Measurements from ENCODE around the gene HTT.

Gene HTT

DNA sequence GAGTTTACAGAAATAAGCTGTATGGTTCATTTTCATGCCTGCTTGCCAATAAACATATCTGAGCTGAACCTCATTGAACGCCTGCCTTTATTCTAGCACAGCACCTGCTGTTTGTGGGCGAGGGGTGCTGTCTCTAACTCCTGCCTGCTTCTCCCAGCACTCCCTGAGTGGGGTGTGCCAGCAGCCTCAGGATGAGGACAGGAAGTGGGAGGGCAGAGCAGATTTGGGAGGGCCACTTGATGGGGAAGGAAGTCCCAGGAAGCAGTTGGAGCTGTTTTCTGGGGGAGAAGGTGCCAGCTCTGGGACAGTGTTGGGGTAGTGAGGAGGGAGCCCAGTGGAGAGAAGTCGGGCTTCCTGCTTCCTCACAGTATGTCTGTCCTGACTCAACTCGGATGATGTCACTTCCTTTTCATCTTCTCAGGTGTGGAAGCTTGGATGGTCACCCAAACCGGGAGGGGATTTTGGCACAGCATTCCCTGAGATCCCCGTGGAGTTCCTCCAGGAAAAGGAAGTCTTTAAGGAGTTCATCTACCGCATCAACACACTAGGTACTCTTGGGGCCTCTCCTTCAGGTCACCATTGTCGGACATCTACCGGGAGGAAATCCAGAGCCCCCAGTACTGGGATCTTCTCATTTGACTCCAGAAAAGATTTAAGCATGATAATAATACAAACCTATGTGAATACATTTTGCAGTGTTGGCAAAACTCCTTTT, 145.4 kb downstream of the HTT start:
- DNase-seq (ENCODE audit: low spot score), result no peak

DNA sequence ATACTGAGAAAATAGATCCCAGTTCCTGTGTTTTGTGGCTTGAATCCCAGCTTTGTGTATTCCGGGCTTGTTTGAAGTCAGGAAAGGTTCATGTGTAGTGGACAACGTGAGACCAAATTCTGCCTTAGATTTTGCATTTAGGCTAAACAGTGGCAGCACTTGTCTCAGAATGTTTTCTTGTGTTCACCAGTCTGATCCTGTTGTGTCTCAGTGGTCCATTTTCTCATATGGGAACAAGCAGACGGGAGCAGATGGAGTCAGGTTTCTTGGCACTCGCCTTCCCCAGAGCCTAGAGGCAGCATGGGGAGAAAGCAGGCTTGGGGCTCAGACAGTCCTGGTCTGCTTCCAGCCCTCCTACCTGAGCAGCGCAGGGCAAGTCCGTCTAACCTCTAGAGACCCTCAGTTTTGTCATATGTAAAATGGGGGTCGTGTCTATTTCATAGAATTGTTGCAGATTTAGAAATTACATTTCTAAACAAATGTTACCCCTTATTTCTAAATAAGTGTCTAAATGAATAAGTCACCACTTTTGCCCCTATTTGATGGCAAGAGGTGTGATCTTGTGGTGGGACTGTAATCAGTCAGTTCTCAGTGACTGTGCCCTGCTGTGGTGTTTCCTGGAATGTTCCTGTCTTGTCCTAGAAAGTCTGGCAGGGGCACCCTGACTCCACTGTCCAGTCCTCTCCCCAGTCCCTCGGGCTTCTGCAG, 146.1 kb downstream of the HTT start:
- no peak for DNase-seq (ENCODE audit: low spot score)

- DNase-seq (ENCODE audit: low spot score), result no peak
Measured at GRCh38 chr4:3221184-3221494, 146.7 kb downstream of the HTT start.

- DNase-seq (ENCODE audit: low spot score), result no peak
Measured at GRCh38 chr4:3221996-3222395, 147.5 kb downstream of the HTT start.

DNA sequence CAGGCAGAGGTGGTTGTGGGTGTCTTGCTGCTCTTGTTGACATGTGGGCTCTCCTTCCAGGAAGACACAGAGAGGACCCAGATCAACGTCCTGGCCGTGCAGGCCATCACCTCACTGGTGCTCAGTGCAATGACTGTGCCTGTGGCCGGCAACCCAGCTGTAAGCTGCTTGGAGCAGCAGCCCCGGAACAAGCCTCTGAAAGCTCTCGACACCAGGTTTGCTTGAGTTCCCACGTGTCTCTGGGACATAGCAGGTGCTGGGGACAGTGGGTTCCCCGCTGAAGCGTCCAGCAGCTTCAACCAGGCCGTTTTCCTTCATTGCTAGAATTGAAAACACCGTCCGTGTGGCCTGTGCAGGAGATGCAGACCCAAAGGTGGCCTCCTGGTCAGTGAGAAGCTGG, 148.9 kb downstream of the HTT start:
- no peak for DNase-seq (ENCODE audit: low spot score)

GRCh38 chr4:3223956-3224748, 149.7 kb downstream of the HTT start:
- no peak for DNase-seq (ENCODE audit: low spot score)

GRCh38 chr4:3225071-3225850, 150.8 kb downstream of the HTT start:
- no peak for DNase-seq (ENCODE audit: low spot score)

DNA sequence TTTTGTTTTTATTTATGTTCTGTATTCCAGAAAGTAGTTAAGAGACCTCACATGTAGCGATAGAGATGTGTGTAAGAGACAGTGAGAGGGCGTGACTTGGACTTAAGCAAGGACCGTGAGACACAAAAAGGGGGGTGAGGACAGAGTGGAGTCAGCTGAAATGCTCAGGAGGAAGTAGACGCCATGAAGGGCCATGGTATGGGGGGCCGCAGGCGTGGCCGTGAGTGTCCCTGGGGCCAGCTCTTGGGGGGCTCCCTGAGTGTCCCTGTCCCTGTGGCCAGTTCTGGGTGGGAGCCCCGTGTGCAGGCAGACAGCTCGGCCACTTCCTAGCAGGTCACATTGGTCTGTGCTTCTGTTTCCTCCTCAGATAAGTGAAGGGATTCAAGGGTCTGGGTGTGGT, 151.5 kb downstream of the HTT start:
- DNase-seq (ENCODE audit: low spot score), result no peak

DNA sequence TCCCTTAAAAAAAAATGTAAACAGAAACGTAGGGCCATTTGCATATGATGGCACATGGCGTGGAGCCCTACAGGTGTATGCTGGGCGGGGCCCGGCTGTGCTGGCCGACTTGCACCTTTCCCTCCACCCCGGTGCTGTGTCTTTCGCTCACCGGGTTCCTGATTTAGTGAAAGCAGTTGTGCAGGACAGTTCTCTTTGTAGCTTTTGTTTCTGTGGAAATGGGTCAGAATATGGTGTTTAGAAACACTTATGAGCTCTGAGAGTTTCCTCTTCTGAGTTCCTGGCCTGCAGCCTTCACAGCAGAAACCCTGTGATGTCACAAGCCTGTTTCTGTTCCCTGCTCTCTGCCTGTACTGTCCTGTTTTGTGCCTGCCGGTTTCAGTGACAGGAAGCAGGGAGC, 152.0 kb downstream of the HTT start:
- no peak for DNase-seq (ENCODE audit: low spot score)

DNA sequence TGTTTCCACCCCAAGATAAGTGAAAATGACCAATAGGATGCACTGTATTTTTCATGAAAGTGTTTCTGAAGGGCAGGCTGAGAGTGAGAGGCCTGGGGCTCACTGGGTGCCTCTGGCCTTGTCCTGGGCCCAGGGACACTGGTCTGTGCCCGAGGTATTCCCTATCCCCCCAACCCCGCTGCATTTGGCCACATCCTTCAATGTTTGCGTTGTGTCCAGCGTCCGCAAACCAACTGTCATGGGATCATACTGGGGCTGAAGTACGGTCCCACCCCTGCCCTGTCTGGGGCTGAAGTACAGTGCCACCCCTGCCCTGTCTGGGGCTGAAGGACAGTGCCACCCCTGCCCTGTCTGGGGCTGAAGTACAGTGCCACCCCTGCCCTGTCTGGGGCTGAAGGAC, 152.5 kb downstream of the HTT start:
- no peak for DNase-seq (ENCODE audit: low spot score)

DNA sequence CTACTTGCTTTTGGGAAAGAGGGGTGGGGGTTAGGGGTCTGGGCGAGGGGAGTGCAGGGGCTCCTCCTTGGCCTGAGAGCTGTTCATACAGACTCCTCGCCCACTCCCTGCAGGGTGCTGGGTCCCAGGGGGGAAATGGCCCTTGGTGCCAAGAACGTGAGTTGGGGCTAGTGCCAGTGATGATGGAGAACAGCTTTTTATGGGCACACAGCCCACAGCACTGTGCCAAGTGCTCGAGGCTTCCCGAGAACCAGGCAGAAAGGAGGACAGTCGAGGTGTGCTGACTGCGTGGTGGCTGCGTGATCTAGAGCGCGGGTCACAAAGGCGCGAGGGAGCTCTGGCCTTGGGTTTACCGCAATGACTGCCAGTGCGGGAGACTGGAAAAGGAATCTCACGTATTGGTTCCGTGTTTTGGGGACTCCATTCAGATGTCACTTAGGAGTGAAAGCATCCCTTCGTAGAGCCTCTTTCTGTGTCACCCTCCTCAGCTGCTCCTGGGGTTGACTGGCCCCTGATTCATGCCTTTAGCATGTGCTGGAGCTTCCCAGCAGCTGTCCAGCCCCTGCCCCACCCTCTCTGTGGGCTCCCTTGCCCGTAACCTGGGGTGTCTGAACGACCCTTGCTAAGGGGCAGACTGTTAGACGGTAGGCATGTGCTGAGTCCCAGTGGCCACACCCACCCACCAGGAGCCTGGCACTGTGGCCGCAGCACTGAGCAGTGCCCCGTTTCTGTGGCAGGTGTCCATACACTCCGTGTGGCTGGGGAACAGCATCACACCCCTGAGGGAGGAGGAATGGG, 153.6 kb downstream of the HTT start:
- no peak for DNase-seq (ENCODE audit: low spot score)

- DNase-seq (ENCODE audit: low spot score), result no peak
Measured at GRCh38 chr4:3228881-3229280, 154.4 kb downstream of the HTT start.

DNA sequence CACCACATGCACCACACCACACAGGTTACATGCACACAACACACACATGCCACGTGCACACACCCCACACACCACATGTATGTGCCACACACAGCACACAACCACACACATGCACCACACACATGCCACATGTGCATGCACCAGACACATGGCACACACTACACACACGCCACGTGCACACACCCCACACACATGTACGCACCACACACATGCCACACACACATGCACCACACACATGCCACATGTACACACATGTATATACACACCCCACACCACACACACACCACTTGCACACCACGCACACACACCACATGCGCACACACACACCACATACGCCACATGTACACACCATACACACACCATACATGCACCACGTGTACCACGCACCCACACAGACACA, 154.8 kb downstream of the HTT start:
- no peak for DNase-seq (ENCODE audit: low spot score)

DNA sequence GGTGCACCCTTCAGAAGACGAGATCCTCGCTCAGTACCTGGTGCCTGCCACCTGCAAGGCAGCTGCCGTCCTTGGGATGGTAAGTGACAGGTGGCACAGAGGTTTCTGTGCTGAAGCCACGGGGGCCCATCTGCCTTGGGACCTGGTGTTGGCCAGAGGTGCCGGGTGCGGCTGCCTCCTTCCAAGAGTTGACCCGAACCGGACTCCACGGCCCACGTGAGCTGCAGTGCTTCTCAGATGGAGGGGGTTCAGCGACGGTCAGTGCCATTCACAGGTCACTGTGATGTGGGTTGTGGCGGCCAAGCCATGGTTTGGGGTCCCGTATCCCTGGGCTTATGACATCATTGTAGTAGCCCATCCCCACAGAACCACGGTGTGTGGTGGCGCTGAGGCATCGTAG, 155.5 kb downstream of the HTT start:
- no peak for DNase-seq (ENCODE audit: low spot score)

DNA sequence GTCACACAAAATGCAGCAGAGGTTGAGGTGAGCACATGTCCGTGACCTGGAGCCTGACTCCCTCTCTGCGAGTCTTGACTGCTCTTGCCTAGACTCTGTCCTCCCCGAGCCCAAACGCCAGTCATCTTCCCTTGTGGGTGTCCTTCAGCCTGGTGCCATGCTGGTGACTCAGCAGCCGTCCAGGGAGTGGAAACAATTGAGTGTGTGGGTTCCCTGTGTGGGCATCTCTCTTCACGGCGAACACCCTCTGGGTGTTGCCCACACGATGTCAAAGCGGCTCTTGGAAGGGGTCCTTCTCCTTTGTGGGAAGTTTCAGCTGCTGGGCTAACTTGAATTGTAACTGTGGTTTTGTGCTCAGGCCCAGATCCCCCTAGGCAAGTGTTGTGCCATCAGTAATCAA, 157.0 kb downstream of the HTT start:
- DNase-seq (ENCODE audit: low spot score), result no peak

GRCh38 chr4:3232001-3232400, 157.5 kb downstream of the HTT start:
- no peak for DNase-seq (ENCODE audit: low spot score)

DNA sequence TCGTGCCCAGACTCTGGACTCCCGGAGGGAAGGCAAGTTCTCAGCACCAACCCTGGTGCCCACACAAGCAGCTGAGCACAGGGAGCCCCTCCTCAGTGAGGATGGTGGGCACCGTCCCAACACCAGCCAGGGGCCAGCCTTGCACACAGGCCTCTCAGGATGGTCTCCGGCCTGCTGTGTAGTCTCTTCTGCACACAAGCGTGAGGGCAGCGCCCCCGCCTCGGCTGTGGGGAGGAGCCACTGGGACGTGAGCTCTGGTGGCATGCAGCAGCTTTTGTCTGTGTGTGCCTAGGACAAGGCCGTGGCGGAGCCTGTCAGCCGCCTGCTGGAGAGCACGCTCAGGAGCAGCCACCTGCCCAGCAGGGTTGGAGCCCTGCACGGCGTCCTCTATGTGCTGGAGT, 158.4 kb downstream of the HTT start:
- no peak for DNase-seq (ENCODE audit: low spot score)

DNA sequence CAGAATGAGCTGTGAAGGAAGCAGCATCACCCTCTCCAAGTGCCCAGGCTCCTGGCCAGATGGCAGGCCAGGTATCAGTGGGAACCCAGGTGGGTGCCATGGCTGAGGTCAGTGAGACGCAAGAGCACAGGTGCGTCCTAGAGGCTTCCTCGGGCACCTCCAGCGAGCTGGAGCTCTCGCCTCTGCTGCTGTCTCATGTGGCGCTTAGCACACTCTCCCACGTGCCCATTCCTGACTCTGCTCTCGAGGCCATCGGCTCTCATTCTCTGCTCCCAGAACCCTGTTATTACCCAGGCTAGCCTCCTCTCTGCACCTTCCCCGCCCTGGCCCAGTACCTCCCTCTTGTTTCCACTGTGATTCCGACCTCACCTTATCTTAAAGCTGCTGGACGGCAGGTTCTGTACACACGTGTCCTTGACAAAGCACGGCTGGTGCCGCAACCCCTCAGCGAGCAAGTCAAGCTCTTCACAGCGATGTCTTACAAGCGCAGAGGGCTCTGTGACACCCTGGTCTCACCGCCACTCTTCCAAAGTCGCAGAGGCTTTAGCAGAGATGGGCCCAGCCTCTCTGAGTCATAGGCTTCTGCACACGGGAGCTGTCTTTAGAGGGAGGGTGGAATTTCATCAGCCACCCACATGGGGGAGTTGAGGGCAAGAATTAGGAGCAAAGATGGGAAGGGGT, 159.1 kb downstream of the HTT start:
- no peak for DNase-seq (ENCODE audit: low spot score)

DNA sequence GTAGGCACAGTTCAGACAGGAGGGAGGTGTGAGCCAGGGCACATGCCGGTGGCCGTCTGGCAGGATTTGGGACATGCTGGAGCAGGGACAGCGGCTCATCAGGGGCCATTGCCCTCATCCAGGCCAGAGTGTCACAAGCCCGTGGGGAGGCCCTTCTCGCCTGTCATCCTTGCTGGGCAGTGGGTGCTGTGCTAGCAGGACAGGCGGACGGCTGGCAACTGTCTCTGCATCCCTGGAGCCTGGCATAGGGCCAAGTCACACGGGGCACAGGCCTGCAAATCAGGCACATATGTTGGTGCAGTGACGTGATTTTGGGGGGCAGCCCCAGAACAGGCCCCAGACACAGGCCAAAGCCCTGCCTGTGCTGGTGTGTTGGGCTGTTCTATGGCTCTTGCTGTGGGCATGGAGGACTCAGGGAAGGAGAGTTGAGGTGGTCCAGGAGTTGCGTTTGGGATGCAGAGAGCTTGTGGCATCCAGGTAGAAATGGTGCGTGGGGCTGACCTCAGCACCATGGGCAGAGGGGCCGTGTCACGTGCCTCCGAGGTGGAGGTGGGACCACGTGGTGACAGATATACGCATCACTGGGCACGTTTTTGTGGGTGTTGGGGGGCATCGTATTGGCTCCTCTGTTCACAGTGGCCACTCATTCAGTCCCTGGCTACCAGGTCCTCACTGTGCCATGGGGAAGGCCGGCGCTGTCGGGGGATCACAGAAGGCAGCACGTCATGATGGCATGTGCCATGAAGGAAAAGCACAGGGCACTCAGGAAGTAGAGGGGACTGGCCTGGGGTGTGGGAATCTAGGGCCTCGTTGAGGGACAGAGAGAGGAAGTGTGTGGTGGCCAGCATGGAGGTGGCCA, 159.9 kb downstream of the HTT start:
- no peak for DNase-seq (ENCODE audit: low spot score)

GRCh38 chr4:3235030-3235345, 160.5 kb downstream of the HTT start:
- no peak for DNase-seq (ENCODE audit: low spot score)
